Small intestine (tissue), 7 donors: ENCODE data around the gene FER. TPM values are rescaled to one million over a fixed set of nuclear protein-coding genes. Genes with fewer than 3 reads are reported as not detected.

Experiments
- DNase-seq, 2 donors: peaks; one replicate each; pipeline versions ENCODE4 v3.0.0 to v3.0.0-alpha.2; 2013
- FAIRE-seq: peaks from 2 replicates; lab custom pipeline; 2012; peaks lifted over from hg19 to GRCh38; lab: Jason Lieb, UNC
- H3K27ac ChIP-seq, 3 donors: one replicate each; pipeline ENCODE4 v1.5.1; 2013; ENCODE audit warnings: low read length in 2 of 3, mild to moderate bottlenecking in 2 of 3, control low read depth in 1 of 3, inconsistent platforms in 1 of 3, low read depth in 1 of 3, moderate library complexity in 1 of 3
- H3K27me3 ChIP-seq, 3 donors: one replicate each; pipeline ENCODE4 v1.6.1; 2013; ENCODE audit warnings: low read length in 3 of 3, inconsistent platforms in 1 of 3; ENCODE audit not compliant: control insufficient read depth in 3 of 3, insufficient read depth in 3 of 3
- H3K36me3 ChIP-seq, 3 donors: one replicate each; pipeline ENCODE4 v1.6.1; 2013; ENCODE audit warnings: low read length in 3 of 3, inconsistent platforms in 1 of 3, low read depth in 1 of 3, mild to moderate bottlenecking in 1 of 3, moderate library complexity in 1 of 3; ENCODE audit not compliant: control insufficient read depth in 3 of 3, insufficient read depth in 2 of 3
- H3K4me1 ChIP-seq, 3 donors: one replicate each; pipeline ENCODE4 v1.6.1; 2013; ENCODE audit warnings: low read length in 2 of 3, inconsistent platforms in 1 of 3, low read depth in 1 of 3, mild to moderate bottlenecking in 1 of 3, moderate library complexity in 1 of 3; ENCODE audit not compliant: control insufficient read depth in 3 of 3, insufficient read depth in 2 of 3
- H3K4me3 ChIP-seq, 3 donors: one replicate each; pipeline ENCODE4 v1.5.1; 2013; ENCODE audit warnings: low read length in 3 of 3, control low read depth in 1 of 3, inconsistent platforms in 1 of 3, low read depth in 1 of 3, mild to moderate bottlenecking in 1 of 3, moderate library complexity in 1 of 3
- H3K9me3 ChIP-seq, 2 donors: one replicate each; pipeline ENCODE4 v1.6.1; 2013; ENCODE audit warnings: low read depth in 1 of 2, low read length in 1 of 2; ENCODE audit not compliant: control insufficient read depth in 2 of 2, insufficient read depth in 1 of 2
- WGBS, 3 donors: extraction: QIAGEN DNeasy Blood & Tissue Kit; methylation state at CpG; one replicate each; pipeline ENCODE4 v1.1.7; 2013; 5-methylcytosine and 5-hydroxymethylcytosine counted together
- polyA plus RNA-seq, 4 donors: library from polyadenylated mRNA; stranded (reverse) in 3 of 4; unstranded in 1 of 4; fragments of 200-250 nt in 3 of 4; fragments of 120-200 nt in 1 of 4; gene quantifications; one replicate each; pipeline versions ENCODE4 v1.2.1 to v1.2.3, GENCODE V29; 2013
- donor health status: healthy with polysubstance abuse.
- donor health status: control.
- donor health status: control.
- donor health status: Bipolar disorder and iron deficiency.
- donor health status: healthy.

The FER gene
- polyA plus RNA-seq, 4 donors, result 1.1 to 5.0 (median 2.3) TPM

DNA sequence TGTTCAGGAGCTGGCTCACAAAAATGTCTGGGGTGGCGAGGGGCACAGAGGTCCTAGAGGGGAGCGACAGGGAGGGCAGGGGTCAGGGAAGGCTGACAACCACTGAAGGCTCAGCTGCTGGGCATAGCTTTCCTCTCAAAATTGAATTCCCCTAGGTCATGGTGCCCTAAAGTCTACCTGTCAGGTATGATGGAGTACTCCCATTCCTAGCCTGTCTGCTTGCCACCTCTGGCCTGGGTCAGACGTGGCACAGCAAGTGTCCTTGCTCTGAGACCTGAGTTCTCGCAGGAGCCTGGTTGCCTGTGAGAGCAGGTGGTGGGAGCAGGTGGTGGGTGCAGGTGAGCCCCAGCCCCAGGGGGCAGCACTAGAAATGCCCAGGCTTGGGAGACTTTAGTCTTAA lies 486.7 kb downstream of the FER start:
- WGBS, 3 donors, result 84 to 89% (median 88%) methylated on average over 4 of the region's 4 CpGs

DNA sequence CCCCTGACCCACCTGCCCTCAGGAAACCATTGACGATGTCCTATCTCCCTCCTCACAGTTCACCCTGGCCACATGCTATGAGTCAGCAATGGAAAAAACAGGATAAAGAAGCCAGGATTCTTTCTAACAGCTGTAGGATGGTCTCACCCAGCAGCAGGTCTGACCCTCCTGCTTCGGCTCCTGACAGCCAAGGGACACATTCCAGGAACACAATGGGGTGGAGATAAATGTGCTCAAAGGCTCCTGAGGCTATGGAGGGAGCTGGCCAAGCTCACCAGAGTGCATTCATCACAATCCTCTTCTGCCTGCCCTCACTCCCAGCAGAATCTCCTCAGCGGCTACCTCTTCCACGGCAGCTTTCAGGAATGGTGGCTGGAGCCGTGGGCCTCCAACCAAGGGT lies 491.8 kb downstream of the FER start:
- no peaks in the 10 kb centered on the region for H3K4me1 ChIP-seq
- H3K27ac ChIP-seq, result no peak overlapping the region
- WGBS, 3 donors, result 82 to 86% (median 85%) methylated on average over 5 of the region's 5 CpGs
- peaks cover 0 to 9% of the 10 kb centered on the region in 2 donors for H3K9me3 ChIP-seq
- peaks cover 0 to 2% (median 0%) of the 10 kb centered on the region in 3 donors for H3K36me3 ChIP-seq
- no peak overlapping the region for H3K4me3 ChIP-seq
- no peaks in the 10 kb centered on the region for H3K27me3 ChIP-seq
- FAIRE-seq, result no peak
- DNase-seq, result no peak

More for the DNA sequence above, 486.7 kb downstream of the FER start:
- peaks cover 0 to 9% of the 10 kb centered on the region in 2 donors for H3K9me3 ChIP-seq
- H3K36me3 ChIP-seq, result no peaks in the 10 kb centered on the region
- H3K4me3 ChIP-seq, result no peak overlapping the region
- DNase-seq, result no peak
- no peaks in the 10 kb centered on the region for H3K4me1 ChIP-seq
- no peak for FAIRE-seq
- H3K27ac ChIP-seq, result no peak overlapping the region
- H3K27me3 ChIP-seq, result no peaks in the 10 kb centered on the region

DNA sequence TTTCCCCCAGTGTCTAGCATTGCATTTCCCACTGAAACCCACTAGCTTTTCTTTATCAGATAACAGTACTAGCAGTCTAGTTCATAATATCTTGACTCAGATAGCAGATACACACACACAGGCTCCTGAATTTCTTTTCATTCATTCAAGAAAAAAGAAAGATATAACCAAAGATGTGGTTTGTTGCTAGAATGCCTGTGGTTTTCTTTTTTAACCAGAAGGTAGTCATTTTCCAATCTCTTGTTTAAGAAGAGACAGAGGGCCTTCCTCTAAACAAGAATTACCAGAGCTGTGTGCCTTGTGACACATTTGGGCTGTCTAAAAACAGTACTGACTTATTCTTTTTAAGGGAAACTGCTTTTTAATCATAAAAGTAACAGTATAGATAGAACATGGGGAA lies 494.8 kb downstream of the FER start:
- no peak overlapping the region for H3K27ac ChIP-seq
- peaks cover 0 to 17% of the 10 kb centered on the region in 2 donors for H3K9me3 ChIP-seq
- no peak overlapping the region for H3K4me3 ChIP-seq
- FAIRE-seq (no peak), DNase-seq (no peak)
- H3K4me1 ChIP-seq, result no peaks in the 10 kb centered on the region
- H3K36me3 ChIP-seq, result peaks cover 0 to 2% (median 0%) of the 10 kb centered on the region in 3 donors
- no peaks in the 10 kb centered on the region for H3K27me3 ChIP-seq

DNA sequence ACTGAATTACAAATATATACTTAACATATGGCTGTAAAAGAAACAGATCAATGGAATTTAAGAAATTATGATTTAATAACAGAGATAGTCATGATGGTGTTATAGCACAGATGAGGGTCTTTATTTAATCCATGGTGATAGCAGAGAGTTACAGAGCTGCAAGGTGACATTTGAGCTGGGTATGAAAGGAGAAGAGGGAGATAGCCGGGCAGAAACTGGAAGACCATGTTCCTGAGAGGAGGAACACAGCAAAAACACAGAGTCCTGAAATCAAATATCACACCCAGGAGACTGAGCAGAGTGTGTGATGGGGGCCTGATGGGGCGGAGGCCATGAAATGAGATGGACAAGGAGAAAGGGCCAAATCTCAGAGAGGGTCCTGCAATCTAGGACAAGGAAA lies 498.7 kb downstream of the FER start:
- Histone ChIP-seq H3K9me3 (peaks cover 0 to 17% of the 10 kb centered on the region in 2 donors), H3K4me1 (no peaks in the 10 kb centered on the region), H3K27ac (no peak overlapping the region), H3K4me3 (no peak overlapping the region), H3K27me3 (no peaks in the 10 kb centered on the region), H3K36me3 (no peaks in the 10 kb centered on the region)
- no peak for DNase-seq
- no peak for FAIRE-seq
- WGBS, 3 donors, result 92 to 94% (median 93%) methylated on average over 2 of the region's 2 CpGs
